Stimulated activated CD4-positive, alpha-beta T cell treated with anti-CD3 and anti-CD28 coated beads, Interleukin-2, amount 100 ng/mL, for 48 hours (primary cell): ENCODE results near the gene DDX31.

ENCODE experiments used
- DNase-seq, 2 donors: peaks; one replicate each; pipeline ENCODE4 v3.0.0-alpha.2; 2020

The DDX31 gene

DNA sequence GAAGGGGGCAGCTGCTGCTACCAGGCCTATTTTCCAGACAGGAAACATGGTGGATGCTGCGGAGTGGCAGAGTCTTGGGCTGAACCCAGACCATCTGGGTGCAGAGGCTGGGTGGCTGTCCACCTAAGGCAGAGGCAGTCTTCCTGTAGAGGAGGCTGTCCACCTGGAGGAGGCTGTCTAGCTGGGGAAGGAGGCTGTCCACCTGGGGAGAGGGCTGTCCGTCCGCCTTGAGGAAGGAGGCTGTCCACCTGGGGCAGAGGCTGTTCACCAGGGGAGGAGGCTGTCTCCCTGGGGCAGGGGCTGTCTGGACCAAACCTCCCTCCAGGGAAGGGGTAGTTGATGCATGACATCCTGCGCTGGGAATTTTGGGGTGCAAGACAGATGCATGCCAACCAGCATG is 126.5 kb downstream of the DDX31 start:
- DNase-seq, result no peak
